LNCAP (cell line): ENCODE data around the gene PRKCH.

Experiments used
- TF ChIP-seq, protein P1 (sequence below): fragments of 450-650 bp; IDR thresholded peaks from 2 replicates; pipeline ENCODE4 v1.5.1; 2017; ENCODE audit warnings: mild to moderate bottlenecking

The PRKCH gene

GRCh38 chr14:61433828-61434227 lies 112.4 kb downstream of the PRKCH start:
- TF ChIP-seq, protein P1, sequence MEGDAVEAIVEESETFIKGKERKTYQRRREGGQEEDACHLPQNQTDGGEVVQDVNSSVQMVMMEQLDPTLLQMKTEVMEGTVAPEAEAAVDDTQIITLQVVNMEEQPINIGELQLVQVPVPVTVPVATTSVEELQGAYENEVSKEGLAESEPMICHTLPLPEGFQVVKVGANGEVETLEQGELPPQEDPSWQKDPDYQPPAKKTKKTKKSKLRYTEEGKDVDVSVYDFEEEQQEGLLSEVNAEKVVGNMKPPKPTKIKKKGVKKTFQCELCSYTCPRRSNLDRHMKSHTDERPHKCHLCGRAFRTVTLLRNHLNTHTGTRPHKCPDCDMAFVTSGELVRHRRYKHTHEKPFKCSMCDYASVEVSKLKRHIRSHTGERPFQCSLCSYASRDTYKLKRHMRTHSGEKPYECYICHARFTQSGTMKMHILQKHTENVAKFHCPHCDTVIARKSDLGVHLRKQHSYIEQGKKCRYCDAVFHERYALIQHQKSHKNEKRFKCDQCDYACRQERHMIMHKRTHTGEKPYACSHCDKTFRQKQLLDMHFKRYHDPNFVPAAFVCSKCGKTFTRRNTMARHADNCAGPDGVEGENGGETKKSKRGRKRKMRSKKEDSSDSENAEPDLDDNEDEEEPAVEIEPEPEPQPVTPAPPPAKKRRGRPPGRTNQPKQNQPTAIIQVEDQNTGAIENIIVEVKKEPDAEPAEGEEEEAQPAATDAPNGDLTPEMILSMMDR, result no peak

DNA sequence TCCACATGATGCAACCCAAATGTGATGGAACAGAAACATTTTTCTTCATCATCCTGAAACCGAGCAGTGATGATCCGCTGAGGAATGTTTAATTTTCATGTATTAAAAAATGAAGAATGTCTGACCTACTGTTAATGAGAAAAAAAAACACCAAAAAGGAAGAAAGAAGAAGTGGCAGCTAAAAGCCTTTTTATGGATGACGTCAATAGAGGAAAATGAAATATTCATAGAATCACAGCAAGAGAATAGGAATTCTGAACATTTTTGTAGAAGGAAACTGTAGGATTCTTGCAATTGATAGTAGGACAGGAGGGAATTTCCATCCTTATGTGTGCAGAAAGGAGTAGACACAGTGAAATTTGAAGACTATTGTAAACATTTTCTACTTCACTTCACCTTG lies 112.9 kb downstream of the PRKCH start:
- TF ChIP-seq, protein P1, result no peak

DNA sequence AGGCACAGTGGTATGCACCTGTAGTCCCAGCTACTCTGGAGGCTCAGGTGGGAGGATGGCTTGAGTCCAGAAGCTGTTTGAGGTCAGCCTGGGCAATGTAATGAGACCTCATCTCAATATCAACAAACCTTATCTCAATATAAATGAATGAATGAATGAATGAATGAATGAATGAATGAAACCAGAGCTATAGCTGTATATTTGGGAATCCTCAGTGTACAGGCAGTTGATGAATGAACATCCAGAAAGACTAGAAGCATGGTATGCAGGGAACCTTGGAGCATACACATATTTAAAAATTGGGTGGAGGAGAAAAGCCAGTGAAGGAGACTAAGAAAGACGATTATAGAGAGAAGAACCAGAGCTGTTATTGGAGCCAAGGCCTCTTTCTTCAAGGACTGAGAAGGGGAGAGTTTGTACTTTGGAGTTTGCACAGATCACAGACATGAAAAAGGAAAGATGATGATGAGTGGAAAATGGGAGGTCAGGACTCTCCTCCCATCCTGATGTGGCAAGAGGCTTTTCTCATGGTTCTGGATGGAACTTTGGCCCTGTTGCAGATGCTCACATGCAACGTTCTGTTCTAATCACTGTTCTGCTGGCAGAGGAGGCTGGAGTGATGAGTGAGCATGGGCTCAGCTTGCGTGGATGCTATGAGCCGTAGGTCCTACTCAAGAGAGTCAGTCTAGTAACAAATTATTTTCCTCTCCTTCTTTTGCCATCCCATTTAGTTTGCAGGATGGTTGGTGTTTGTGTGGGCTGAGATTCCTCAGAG lies 114.4 kb downstream of the PRKCH start:
- TF ChIP-seq, protein P1, result no peak

- TF ChIP-seq, protein P1, result no peak
These were observed 116.0 kb downstream of the PRKCH start for GRCh38 chr14:61437381-61437780.

GRCh38 chr14:61438036-61438435 lies 116.7 kb downstream of the PRKCH start:
- TF ChIP-seq, protein P1, result no peak

DNA sequence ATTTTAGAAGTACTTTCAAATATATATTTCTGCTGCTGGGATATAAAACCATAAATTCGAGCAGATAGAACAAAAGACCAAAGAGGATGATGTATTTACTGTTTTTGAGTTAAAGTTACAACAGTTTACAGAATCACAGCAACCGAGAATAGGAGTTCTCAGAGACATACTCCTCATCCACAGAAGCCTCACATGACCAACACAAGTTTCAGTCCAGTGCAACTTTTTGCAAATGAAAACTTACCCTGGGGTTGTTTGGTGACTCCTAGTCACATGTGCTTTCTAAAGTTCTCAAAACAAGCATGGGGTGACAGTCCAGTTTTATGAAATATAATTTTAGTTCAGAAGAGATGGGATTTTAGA lies 117.1 kb downstream of the PRKCH start:
- TF ChIP-seq, protein P1, result no peak

DNA sequence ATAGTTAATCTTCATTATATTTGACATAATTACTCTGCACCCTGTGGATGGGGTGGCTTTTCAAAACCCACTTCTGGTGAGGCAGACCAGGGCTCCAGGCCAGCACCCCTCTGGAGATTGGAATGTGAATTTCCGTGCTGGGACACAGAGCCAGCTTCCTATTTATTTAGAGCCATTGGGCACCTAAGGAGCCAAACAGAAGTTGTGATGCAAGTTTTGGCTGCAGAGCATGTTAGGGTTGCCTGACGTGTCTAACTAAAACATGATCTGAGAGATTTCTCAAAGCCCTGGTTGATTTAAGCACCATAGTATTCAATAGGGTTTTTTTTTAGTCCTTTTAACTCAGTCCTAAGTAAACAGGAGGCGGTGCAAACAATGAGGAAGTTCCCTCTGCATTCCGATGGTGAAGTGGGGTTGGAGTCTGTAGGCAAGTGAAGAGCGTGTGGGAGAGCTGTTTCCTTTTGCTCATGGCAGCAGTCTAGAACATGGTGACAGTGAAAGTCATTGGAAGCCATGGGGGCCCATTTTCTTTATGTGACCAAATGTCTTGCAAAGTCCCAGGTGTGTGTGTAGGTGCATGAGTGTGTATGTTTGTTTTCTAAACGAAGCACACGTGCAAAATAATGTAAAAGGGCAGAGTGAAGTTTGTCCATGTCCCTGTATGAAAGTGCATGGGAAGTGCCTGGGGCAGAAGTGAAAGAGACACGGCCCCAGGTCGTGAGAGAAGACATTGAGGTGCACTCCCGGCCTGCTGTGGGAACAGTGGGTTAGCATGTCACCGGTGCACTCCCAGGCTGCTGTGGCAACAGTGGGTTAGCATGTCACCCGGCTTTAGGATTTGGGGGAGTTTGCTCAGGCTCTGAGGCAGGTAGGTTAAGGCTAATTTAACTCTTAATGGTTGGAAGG lies 117.7 kb downstream of the PRKCH start:
- TF ChIP-seq, protein P1, result no peak
